ENCODE data around the gene TBRG1. TPM values are rescaled to one million over a fixed set of nuclear protein-coding genes. Genes with fewer than 3 reads are reported as not detected.

TBRG1 gene
- total RNA-seq, result 46.3 TPM
- long read RNA-seq, full-length matches to known transcripts, result 29 of 91 reads
- long read RNA-seq, partial matches to known transcripts, result 28 of 91 reads
- long read RNA-seq, other reads (novel, unspliced or antisense), result 34 of 91 reads

- no peak for TF ChIP-seq CTCF (IDR thresholded peaks at IDR 0.05)
- H3K36me3 ChIP-seq, result peaks cover 34% of the 10 kb centered on the region
- intact Hi-C loops (cut with DNase I), result no loop called here
- peaks cover 25% of the 10 kb centered on the region for H3K4me1 ChIP-seq
- H3K4me3 ChIP-seq, result peak within 1 kb of the TSS; percentile 92
- no peaks in the 10 kb centered on the region for H3K9me3 ChIP-seq
- peak within 1 kb of the TSS; percentile 96 for H3K27ac ChIP-seq
- ATAC-seq (peak; percentile 97 to 99), DNase-seq (peak; percentile 92)
- no peaks in the 10 kb centered on the region for H3K27me3 ChIP-seq (ENCODE audit: low read depth)
These were observed at the start of gene TBRG1 for GRCh38 chr11:124622531-124623451. TSS of gene TBRG1 (plus strand) at chr11:124622864. CDS start at chr11:124623084, 220 bp downstream.

GRCh38 chr11:124577716-124578427, 44.8 kb upstream of the TBRG1 start:
- no peaks in the 10 kb centered on the region for H3K36me3 ChIP-seq
- DNase-seq, result no peak
- H3K9me3 ChIP-seq, result no peaks in the 10 kb centered on the region
- H3K4me1 ChIP-seq, result no peaks in the 10 kb centered on the region
- ATAC-seq, result no peak
- TF ChIP-seq CTCF (IDR thresholded peaks at IDR 0.05), result no peak
- H3K4me3 ChIP-seq, result no peak overlapping the region
- intact Hi-C loops (cut with DNase I), result no loop called here
- no peak overlapping the region for H3K27ac ChIP-seq
- H3K27me3 ChIP-seq (ENCODE audit: low read depth), result peaks cover 7% of the 10 kb centered on the region

GRCh38 chr11:124578761-124579160, 43.9 kb upstream of the TBRG1 start:
- Histone ChIP-seq H3K4me1 (no peaks in the 10 kb centered on the region), H3K9me3 (no peaks in the 10 kb centered on the region), H3K36me3 (no peaks in the 10 kb centered on the region), H3K27me3 (ENCODE audit: low read depth) (peaks cover 7% of the 10 kb centered on the region), H3K27ac (no peak overlapping the region), H3K4me3 (no peak overlapping the region)
- intact Hi-C loops (cut with DNase I), result no loop called here
- TF ChIP-seq CTCF (IDR thresholded peaks at IDR 0.05), result no peak
- DNase-seq, result no peak
- no peak for ATAC-seq

- ATAC-seq, result peak; percentile 31 to 61
These were observed 40.8 kb upstream of the TBRG1 start for GRCh38 chr11:124581817-124582216.

More at GRCh38 chr11:124581817-124582216, 40.8 kb upstream of the TBRG1 start:
- TF ChIP-seq CTCF (IDR thresholded peaks at IDR 0.05), result no peak
- DNase-seq, result no peak
- H3K27ac ChIP-seq, result no peak overlapping the region
- no peaks in the 10 kb centered on the region for H3K9me3 ChIP-seq
- no peaks in the 10 kb centered on the region for H3K36me3 ChIP-seq
- H3K27me3 ChIP-seq (ENCODE audit: low read depth), result peaks cover 7% of the 10 kb centered on the region
- intact Hi-C loops (cut with DNase I), result loop anchor here (10.0 kb wide), 1 partner anchor 167 kb away; no protein-coding TSS in a partner anchor
- no peak overlapping the region for H3K4me3 ChIP-seq
- H3K4me1 ChIP-seq, result no peaks in the 10 kb centered on the region

Measured in lower lobe of right lung (tissue), 2 donors.